K562 treated with DMSO at 1 percent for 4 hours (cell line): ENCODE results near the gene GTPBP4. TPM values are rescaled to one million over a fixed set of nuclear protein-coding genes. Genes with fewer than 3 reads are reported as not detected.

Source experiments
- total RNA-seq: library from RNA; unstranded; fragments of 300-600 nt; gene quantifications from 2 replicates; pipeline ENCODE4 v1.2.3, GENCODE V29; 2022; ENCODE audit not compliant: insufficient read depth

Gene GTPBP4
- 13.0 and 18.4 TPM in 2 replicates for total RNA-seq

GRCh38 chr10:987870-988666 is at the start of gene GTPBP4:
TSS of gene GTPBP4 (plus strand) at chr10:988434. CDS start at chr10:988480, 46 bp downstream.

GRCh38 chr10:1025683-1026082 is 37.4 kb downstream of the GTPBP4 start, which contains the start of gene IDI2:
TSS of gene IDI2 (minus strand) at chr10:1025859. CDS start at chr10:1024723, 1,136 bp downstream.

GRCh38 chr10:1048732-1049424 is 60.6 kb downstream of the GTPBP4 start, which contains the start of gene IDI1:
TSS of gene IDI1 (minus strand) at chr10:1049119. CDS start at chr10:1049003, 116 bp downstream.

DNA sequence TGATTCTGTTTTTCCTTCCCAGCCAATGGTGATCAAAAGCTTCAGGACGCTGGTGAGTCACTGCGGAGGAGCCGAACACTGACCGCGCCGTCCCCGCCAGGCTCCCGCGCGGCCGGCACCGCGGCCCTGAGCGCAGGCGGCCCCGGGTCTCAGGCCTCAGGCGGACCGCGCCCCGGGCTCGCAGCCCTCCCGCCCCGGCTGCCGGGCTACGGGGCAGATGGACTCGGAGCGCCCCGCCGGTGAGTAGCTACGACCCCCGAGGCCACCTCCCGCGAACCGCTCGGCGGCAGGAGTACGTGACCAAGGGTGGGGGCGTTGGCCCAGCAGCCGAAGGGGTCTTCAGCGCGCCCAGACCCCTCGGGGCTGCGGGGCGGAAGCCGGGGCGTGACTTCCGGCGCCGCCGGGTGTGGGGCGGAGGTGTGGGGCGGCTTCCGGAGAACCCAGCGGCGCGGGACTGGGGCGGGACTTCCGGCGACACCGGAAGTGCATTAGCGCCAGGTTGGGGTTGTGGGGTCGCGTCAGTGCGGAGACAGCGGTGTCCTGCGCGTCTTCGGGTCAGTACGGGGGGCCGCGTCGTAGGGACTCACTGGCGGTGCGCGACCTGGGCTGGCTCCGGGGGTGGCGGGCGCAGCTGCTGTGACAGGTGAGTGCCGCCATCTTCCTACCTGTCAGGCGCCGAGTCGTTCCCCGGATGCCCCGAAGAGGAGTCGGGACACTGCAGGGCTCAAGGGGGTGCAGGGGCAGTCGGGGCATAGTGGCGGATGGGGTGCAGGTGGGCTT is 68.3 kb downstream of the GTPBP4 start, which contains the start of gene WDR37:
WDR37 (plus strand) TSS at position 60 of the 780 bp plus-strand sequence. CDS start 15,771 bp downstream, outside the sequence.

Other genes with a start within 250 kb of the GTPBP4 start
- gene LARP4B, start 56.7 kb upstream of the GTPBP4 start, total RNA-seq = 24.9 and 30.0 TPM in 2 replicates
- not detected in 2 replicates for gene IDI2, start 37.4 kb downstream of the GTPBP4 start, total RNA-seq
- 47.9 and 62.8 TPM in 2 replicates for gene IDI1, start 60.7 kb downstream of the GTPBP4 start, total RNA-seq
- gene WDR37, start 68.0 kb downstream of the GTPBP4 start, total RNA-seq = 10.2 and 12.6 TPM in 2 replicates